Measurements from ENCODE around the gene SIK2.

The SIK2 gene

GRCh38 chr11:111777094-111778046 lies 175.1 kb downstream of the SIK2 start:
- TF ChIP-seq CTCF (IDR thresholded peaks at IDR 0.05; ENCODE audit: extremely low read depth, insufficient read depth, missing control alignments), result peak; percentile 71
- in situ Hi-C loops (cut with MboI; ENCODE audit: low pct_unique_long_range_greater_than_20kb, low sequenced_read_pairs, unreplicated experiment), result loop anchor here (10.0 kb wide), 1 partner anchor 173 kb away; the partner anchor contains the start of gene SIK2
- DNase-seq (ENCODE audit: low spot score), result peak; percentile 66

- no peak for TF ChIP-seq CTCF (IDR thresholded peaks at IDR 0.05; ENCODE audit: extremely low read depth, insufficient read depth, missing control alignments)
- in situ Hi-C loops (cut with MboI; ENCODE audit: low pct_unique_long_range_greater_than_20kb, low sequenced_read_pairs, unreplicated experiment), result loop anchor here (10.0 kb wide), 1 partner anchor 173 kb away; the partner anchor contains the start of gene SIK2
- DNase-seq (ENCODE audit: low spot score), result no peak
Measured at GRCh38 chr11:111778047-111778558, 175.9 kb downstream of the SIK2 start.

- DNase-seq (ENCODE audit: low spot score), result no peak
- no peak for TF ChIP-seq CTCF (IDR thresholded peaks at IDR 0.05; ENCODE audit: extremely low read depth, insufficient read depth, missing control alignments)
Measured at GRCh38 chr11:111779118-111779517, 176.9 kb downstream of the SIK2 start.

More at GRCh38 chr11:111779118-111779517, 176.9 kb downstream of the SIK2 start:
- in situ Hi-C loops (cut with MboI; ENCODE audit: low pct_unique_long_range_greater_than_20kb, low sequenced_read_pairs, unreplicated experiment), result loop anchor here (10.0 kb wide), 1 partner anchor 174 kb away; the partner anchor contains the start of gene SIK2
